RPMI7951 (cell line): ENCODE data around the gene SNRNP27. TPM values are rescaled to one million over a fixed set of nuclear protein-coding genes. Genes with fewer than 3 reads are reported as not detected.
"Not testable (repeated sequence)": the region's sequence is repeated elsewhere in the genome, so short reads cannot be mapped to it uniquely, and the experiment has no call there.

Experiments
- DNase-seq: peaks from one replicate; pipeline ENCODE4 v3.0.0-alpha.2; 2012; ENCODE audit warnings: low read depth
- total RNA-seq: library from RNA; depleted of rRNA; stranded (reverse); fragments of >200 nt; shearing (Covaris generic); gene quantifications from 2 replicates; pipeline ENCODE4 v1.2.3, GENCODE V29; 2014; rRNA removed

The SNRNP27 gene
- total RNA-seq: 89.3 and 94.1 TPM in 2 replicates

- DNase-seq: peak; percentile 86
Observed at GRCh38 chr2:69893684-69894551, at the start of gene SNRNP27. Gene SNRNP27 (plus strand): TSS chr2:69893956. CDS start chr2:69893985, 29 bp downstream.

- no peak for DNase-seq
Observed at GRCh38 chr2:69843993-69844392, 49.8 kb upstream of the SNRNP27 start.

GRCh38 chr2:69844560-69844959 lies 49.2 kb upstream of the SNRNP27 start:
- DNase-seq: no peak

- DNase-seq: no peak
Observed at GRCh38 chr2:69846182-69847067, 47.3 kb upstream of the SNRNP27 start.

- no peak for DNase-seq
Observed at GRCh38 chr2:69847068-69847828, 46.5 kb upstream of the SNRNP27 start.

GRCh38 chr2:69848186-69848790 lies 45.5 kb upstream of the SNRNP27 start:
- no peak for DNase-seq

GRCh38 chr2:69858261-69858660 lies 35.5 kb upstream of the SNRNP27 start:
- no peak for DNase-seq

- DNase-seq: no peak
Observed at GRCh38 chr2:69863298-69863697, 30.5 kb upstream of the SNRNP27 start.

GRCh38 chr2:69888451-69888850 lies 5.3 kb upstream of the SNRNP27 start:
- no peak for DNase-seq

- DNase-seq: no peak
Observed at GRCh38 chr2:69889302-69889701, 4.5 kb upstream of the SNRNP27 start.

GRCh38 chr2:69890881-69891280 lies 2.9 kb upstream of the SNRNP27 start:
- no peak for DNase-seq

GRCh38 chr2:69892838-69893424 lies 825 bp upstream of the SNRNP27 start:
- DNase-seq: peak; percentile 13

GRCh38 chr2:69894737-69895136 lies 981 bp downstream of the SNRNP27 start:
- not testable (repeated sequence) for DNase-seq

- no peak for DNase-seq
Observed at GRCh38 chr2:69902213-69902922, 8.6 kb downstream of the SNRNP27 start.

GRCh38 chr2:69907216-69907615 lies 13.5 kb downstream of the SNRNP27 start:
- DNase-seq: no peak

- peak; percentile 69 for DNase-seq
Observed at GRCh38 chr2:69911985-69912563, 18.3 kb downstream of the SNRNP27 start.

GRCh38 chr2:69914164-69914949 lies 20.6 kb downstream of the SNRNP27 start:
- DNase-seq: peak; percentile 100

- DNase-seq: no peak
Observed at GRCh38 chr2:69914950-69915945, 21.5 kb downstream of the SNRNP27 start, which contains the start of gene MXD1. Gene MXD1 (plus strand): TSS chr2:69915109. CDS start chr2:69915331, 222 bp downstream.
